Keratinocyte (primary cell): ENCODE data around the gene HDLBP.

ENCODE experiments used
- CTCF ChIP-seq, 3 experiments: IDR thresholded peaks in 1 of 3; conservative IDR thresholded peaks in 1 of 3; optimal IDR thresholded peaks in 1 of 3; 2 replicates in 2 of 3; 3 replicates in 1 of 3; pipeline versions ENCODE3 to v1.5.1; 2011; ENCODE audit warnings: low read length in 3 of 3, mild to moderate bottlenecking in 3 of 3, moderate library complexity in 2 of 3, control low read depth in 1 of 3, inconsistent platforms in 1 of 3; ENCODE audit not compliant: insufficient read depth in 2 of 3; ENCODE audit errors: extremely low read depth in 1 of 3
- EZH2 ChIP-seq: IDR thresholded peaks from one replicate; pipeline ENCODE4 v1.6.1; 2012; ENCODE audit warnings: inconsistent platforms, mild to moderate bottlenecking, low read length, moderate library complexity

GRCh38 chr2:241240320-241241004 lies 75.0 kb downstream of the HDLBP start:
- TF ChIP-seq CTCF (optimal IDR thresholded peaks at IDR 0.05 in 1 of 3, IDR thresholded peaks at IDR 0.05 in 1 of 3, conservative IDR thresholded peaks at IDR 0.05 in 1 of 3; ENCODE audit: extremely low read depth in 1 of 3, insufficient read depth in 2 of 3, low read length in 3 of 3): no peak
- no peak for TF ChIP-seq EZH2
